ENCODE measurements around the gene DQX1. TPM values are rescaled to one million over a fixed set of nuclear protein-coding genes. Genes with fewer than 3 reads are reported as not detected.
"Not testable (repeated sequence)": the region's sequence is repeated elsewhere in the genome, so short reads cannot be mapped to it uniquely, and the experiment has no call there.

The DQX1 gene
- total RNA-seq, 1 donor from 2014 or later, result 0.73 TPM

DNA sequence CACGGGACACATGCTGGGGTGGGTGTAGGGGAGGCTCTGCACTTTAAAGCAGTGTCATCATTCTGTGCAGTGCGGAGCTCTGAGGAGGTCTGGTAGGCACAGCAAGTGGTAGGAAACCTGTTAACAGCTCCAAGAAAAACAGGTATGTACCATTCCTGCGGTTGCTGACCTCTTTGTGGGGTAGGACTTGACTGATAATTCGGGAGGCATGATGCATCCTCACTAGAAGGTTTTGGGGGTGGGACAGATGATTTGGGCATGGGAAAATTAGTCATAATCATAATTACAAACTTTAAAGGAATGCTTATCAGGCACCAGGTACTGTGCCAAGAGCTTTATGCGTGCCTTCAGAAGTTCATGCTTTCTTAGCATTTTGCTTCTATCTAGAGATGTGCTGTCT lies 38.2 kb upstream of the DQX1 start:
- TF ChIP-seq, protein P1, sequence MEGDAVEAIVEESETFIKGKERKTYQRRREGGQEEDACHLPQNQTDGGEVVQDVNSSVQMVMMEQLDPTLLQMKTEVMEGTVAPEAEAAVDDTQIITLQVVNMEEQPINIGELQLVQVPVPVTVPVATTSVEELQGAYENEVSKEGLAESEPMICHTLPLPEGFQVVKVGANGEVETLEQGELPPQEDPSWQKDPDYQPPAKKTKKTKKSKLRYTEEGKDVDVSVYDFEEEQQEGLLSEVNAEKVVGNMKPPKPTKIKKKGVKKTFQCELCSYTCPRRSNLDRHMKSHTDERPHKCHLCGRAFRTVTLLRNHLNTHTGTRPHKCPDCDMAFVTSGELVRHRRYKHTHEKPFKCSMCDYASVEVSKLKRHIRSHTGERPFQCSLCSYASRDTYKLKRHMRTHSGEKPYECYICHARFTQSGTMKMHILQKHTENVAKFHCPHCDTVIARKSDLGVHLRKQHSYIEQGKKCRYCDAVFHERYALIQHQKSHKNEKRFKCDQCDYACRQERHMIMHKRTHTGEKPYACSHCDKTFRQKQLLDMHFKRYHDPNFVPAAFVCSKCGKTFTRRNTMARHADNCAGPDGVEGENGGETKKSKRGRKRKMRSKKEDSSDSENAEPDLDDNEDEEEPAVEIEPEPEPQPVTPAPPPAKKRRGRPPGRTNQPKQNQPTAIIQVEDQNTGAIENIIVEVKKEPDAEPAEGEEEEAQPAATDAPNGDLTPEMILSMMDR (IDR thresholded peaks at IDR 0.05), result no peak
- DNase-seq (no peak), ATAC-seq (ENCODE audit: low read depth) (no peak)
- Mint-ChIP-seq H3K27me3 (no peaks in the 10 kb centered on the region), H3K36me3 (ENCODE audit: low read depth) (no peaks in the 10 kb centered on the region), H3K27ac (no peak overlapping the region), H3K4me3 (no peak overlapping the region), H3K9me3 (no peaks in the 10 kb centered on the region), H3K4me1 (peaks cover 3% of the 10 kb centered on the region)
- intact Hi-C loops (cut with micrococcal nuclease), result no loop called here
- ChIA-PET CTCF (interaction anchor here (0.6 kb wide), 1 partner anchor 23 kb away, joined by 3 read pairs; no protein-coding TSS in a partner anchor), POLR2A (no interaction called here)

GRCh38 chr2:74562126-74562775 lies 36.2 kb upstream of the DQX1 start:
- no peak overlapping the region for H3K27ac Mint-ChIP-seq
- ATAC-seq (ENCODE audit: low read depth), result no peak
- no peaks in the 10 kb centered on the region for H3K9me3 Mint-ChIP-seq
- CTCF ChIA-PET, result no interaction called here
- H3K27me3 Mint-ChIP-seq, result no peaks in the 10 kb centered on the region
- POLR2A ChIA-PET, result no interaction called here
- no peak overlapping the region for H3K4me3 Mint-ChIP-seq
- no peak for DNase-seq
- peaks cover 3% of the 10 kb centered on the region for H3K4me1 Mint-ChIP-seq
- peaks cover 3% of the 10 kb centered on the region for H3K36me3 Mint-ChIP-seq (ENCODE audit: low read depth)
- TF ChIP-seq, protein P1 (IDR thresholded peaks at IDR 0.05), result no peak
- intact Hi-C loops (cut with micrococcal nuclease), result no loop called here

DNA sequence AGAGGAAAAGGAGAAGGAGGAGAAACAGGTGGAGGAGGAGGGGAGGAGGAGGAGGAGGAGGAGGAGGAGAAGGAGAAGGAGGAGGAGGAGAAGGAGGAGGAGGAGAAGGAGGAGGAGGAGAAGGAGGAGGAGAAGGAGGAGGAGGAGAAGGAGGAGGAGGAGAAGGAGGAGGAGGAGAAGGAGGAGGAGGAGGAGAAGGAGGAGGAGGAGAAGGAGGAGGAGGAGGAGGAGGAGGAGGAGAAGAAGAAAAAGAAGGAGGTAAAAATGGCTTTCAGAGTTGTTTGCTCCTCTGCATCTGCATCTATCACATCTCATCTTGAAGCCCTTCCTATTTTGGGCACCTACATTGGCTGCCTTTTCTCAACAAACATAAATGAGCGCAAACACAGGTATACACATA lies 35.0 kb upstream of the DQX1 start:
- ATAC-seq (ENCODE audit: low read depth); DNase-seq; intact Hi-C loops (cut with micrococcal nuclease); H3K27ac Mint-ChIP-seq; CTCF ChIA-PET; H3K4me1 Mint-ChIP-seq; H3K27me3 Mint-ChIP-seq; POLR2A ChIA-PET; H3K4me3 Mint-ChIP-seq; H3K9me3 Mint-ChIP-seq: not testable (repeated sequence)
- peaks cover 11% of the 10 kb centered on the region for H3K36me3 Mint-ChIP-seq (ENCODE audit: low read depth)

DNA sequence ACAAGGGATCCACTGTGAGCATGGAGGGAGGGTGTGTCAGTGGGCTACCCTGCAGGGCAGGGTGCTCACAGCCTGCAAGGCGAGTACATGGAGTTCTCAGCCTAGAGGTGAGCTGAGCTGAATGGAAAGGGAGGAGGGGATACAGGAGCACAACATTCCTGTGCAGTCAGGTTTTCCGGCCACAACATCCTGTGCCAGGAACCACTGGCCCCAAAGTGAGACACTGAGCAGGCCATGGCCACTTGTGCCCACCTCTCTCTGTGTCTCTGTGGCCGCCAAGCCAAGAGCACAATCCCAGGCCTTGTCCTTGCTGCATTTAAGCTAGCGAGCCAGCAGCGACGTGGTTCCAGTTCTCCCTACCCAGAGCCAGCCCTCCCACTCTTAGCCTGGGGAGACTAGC lies 34.6 kb upstream of the DQX1 start:
- Mint-ChIP-seq H3K36me3 (ENCODE audit: low read depth) (peaks cover 11% of the 10 kb centered on the region), H3K4me3 (no peak overlapping the region), H3K9me3 (no peaks in the 10 kb centered on the region), H3K4me1 (peaks cover 6% of the 10 kb centered on the region), H3K27ac (no peak overlapping the region), H3K27me3 (no peaks in the 10 kb centered on the region)
- intact Hi-C loops (cut with micrococcal nuclease), result no loop called here
- TF ChIP-seq, protein P1 (IDR thresholded peaks at IDR 0.05), result no peak
- ATAC-seq (ENCODE audit: low read depth), result no peak
- CTCF ChIA-PET, result no interaction called here
- POLR2A ChIA-PET, result no interaction called here
- DNase-seq, result no peak

- H3K9me3 Mint-ChIP-seq, result no peaks in the 10 kb centered on the region
- intact Hi-C loops (cut with micrococcal nuclease), result no loop called here
- TF ChIP-seq, protein P1 (IDR thresholded peaks at IDR 0.05), result no peak
- H3K27ac Mint-ChIP-seq, result no peak overlapping the region
- H3K4me3 Mint-ChIP-seq, result no peak overlapping the region
- POLR2A ChIA-PET, result no interaction called here
- CTCF ChIA-PET, result interaction anchor here (1.4 kb wide), 1 partner anchor 15 kb away, joined by 3 read pairs; no protein-coding TSS in a partner anchor
- ATAC-seq (ENCODE audit: low read depth) (no peak), DNase-seq (no peak)
- H3K36me3 Mint-ChIP-seq (ENCODE audit: low read depth), result peaks cover 13% of the 10 kb centered on the region
- no peaks in the 10 kb centered on the region for H3K27me3 Mint-ChIP-seq
- peaks cover 12% of the 10 kb centered on the region for H3K4me1 Mint-ChIP-seq
These were observed 33.9 kb upstream of the DQX1 start for GRCh38 chr2:74559912-74560311.
